Stomach (tissue), 4 donors: Measurements from ENCODE around the gene ROCK2.

ENCODE experiments used
- CTCF ChIP-seq, 7 experiments: fragments of 450-650 bp in 4 of 7; fragments of 200-600 bp in 3 of 7; sonication (generic) in 3 of 7; IDR thresholded peaks; one replicate each; pipeline ENCODE4 v1.5.1; 2016 to 2019; ENCODE audit warnings: antibody characterized with exemption in 7 of 7, control low read depth in 2 of 7, mild to moderate bottlenecking in 1 of 7
- POLR2A ChIP-seq, 4 donors: fragments of 450-650 bp; IDR thresholded peaks; one replicate each; pipeline ENCODE4 v1.6.1; 2016; ENCODE audit warnings: antibody characterized with exemption in 4 of 4, control low read depth in 2 of 4, mild to moderate bottlenecking in 1 of 4, moderate library complexity in 1 of 4
- POLR2AphosphoS5 ChIP-seq, 3 donors: sonication (generic); formaldehyde crosslinking; IDR thresholded peaks; one replicate each; pipeline ENCODE4 v1.6.1; 2016; ENCODE audit warnings: antibody characterized with exemption in 3 of 3

- no peak for TF ChIP-seq POLR2AphosphoS5 (IDR thresholded peaks at IDR 0.05)
- TF ChIP-seq CTCF (IDR thresholded peaks at IDR 0.05): no peak
- TF ChIP-seq POLR2A (IDR thresholded peaks at IDR 0.05): no peak
Measured at GRCh38 chr2:11187731-11188130, 156.7 kb downstream of the ROCK2 start.
